ENCODE data around the gene TERT.

DNA sequence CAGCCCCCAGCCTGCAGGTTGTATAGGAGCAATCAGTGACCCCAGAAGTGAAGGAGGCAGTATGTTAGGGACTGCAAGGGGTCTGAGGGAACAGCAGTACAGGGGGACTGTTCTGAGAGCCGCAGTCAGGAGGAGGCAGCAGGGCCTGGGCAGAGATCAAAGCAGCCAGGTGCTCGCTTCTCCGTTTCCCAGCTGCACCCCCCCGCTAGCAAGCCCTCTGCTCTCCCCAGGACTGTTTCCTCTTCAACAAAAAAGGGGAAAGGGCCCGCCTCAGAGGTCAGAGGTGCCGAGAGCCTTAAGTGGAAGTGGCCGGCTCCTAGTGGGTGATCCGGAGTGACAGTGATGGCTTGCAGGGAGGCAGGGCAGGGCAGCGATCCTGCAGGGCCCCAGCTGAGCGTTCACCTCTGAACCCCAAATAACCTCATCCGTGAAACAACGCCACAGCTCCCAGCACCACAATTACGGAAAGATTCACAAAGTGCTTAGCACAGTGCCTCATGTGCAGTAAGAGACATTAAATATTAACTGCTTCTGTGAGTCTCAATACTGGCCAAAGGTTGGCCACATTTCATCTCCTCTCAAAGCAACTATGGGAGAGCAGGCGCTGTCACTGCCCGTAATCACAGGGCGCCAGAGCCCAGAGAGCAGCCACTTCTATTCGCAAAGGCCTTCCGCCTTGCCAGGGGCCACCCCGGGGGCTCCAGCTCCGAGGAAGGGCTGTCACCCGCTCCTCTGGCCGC, 42.1 kb upstream of the TERT start:
- TF ChIP-seq CTCF (tag by site-specific recombination; IDR thresholded peaks at IDR 0.05), result no peak
- TF ChIP-seq, protein P1, sequence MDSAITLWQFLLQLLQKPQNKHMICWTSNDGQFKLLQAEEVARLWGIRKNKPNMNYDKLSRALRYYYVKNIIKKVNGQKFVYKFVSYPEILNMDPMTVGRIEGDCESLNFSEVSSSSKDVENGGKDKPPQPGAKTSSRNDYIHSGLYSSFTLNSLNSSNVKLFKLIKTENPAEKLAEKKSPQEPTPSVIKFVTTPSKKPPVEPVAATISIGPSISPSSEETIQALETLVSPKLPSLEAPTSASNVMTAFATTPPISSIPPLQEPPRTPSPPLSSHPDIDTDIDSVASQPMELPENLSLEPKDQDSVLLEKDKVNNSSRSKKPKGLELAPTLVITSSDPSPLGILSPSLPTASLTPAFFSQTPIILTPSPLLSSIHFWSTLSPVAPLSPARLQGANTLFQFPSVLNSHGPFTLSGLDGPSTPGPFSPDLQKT (IDR thresholded peaks at IDR 0.05; ENCODE audit: borderline replicate concordance, low read depth, low read length), result no peak
- TF ChIP-seq ZNF140 (tag by site-specific recombination; IDR thresholded peaks at IDR 0.05), result no peak
- no peak for TF ChIP-seq ZNF600 (tag by site-specific recombination; IDR thresholded peaks at IDR 0.05)
- TF ChIP-seq ZBTB26 (tag by site-specific recombination; optimal IDR thresholded peaks at IDR 0.05), result no peak
- no peak for TF ChIP-seq ZNF114 (tag by site-specific recombination; IDR thresholded peaks at IDR 0.05)
- TF ChIP-seq ZNF274 (IDR thresholded peaks at IDR 0.05; ENCODE audit: low read length), result no peak
- TF ChIP-seq ZNF274 (tag by site-specific recombination; IDR thresholded peaks at IDR 0.05; ENCODE audit: borderline replicate concordance), result no peak
- no peak for TF ChIP-seq ZEB2 (tag by site-specific recombination; IDR thresholded peaks at IDR 0.05)
- TF ChIP-seq, protein P2, sequence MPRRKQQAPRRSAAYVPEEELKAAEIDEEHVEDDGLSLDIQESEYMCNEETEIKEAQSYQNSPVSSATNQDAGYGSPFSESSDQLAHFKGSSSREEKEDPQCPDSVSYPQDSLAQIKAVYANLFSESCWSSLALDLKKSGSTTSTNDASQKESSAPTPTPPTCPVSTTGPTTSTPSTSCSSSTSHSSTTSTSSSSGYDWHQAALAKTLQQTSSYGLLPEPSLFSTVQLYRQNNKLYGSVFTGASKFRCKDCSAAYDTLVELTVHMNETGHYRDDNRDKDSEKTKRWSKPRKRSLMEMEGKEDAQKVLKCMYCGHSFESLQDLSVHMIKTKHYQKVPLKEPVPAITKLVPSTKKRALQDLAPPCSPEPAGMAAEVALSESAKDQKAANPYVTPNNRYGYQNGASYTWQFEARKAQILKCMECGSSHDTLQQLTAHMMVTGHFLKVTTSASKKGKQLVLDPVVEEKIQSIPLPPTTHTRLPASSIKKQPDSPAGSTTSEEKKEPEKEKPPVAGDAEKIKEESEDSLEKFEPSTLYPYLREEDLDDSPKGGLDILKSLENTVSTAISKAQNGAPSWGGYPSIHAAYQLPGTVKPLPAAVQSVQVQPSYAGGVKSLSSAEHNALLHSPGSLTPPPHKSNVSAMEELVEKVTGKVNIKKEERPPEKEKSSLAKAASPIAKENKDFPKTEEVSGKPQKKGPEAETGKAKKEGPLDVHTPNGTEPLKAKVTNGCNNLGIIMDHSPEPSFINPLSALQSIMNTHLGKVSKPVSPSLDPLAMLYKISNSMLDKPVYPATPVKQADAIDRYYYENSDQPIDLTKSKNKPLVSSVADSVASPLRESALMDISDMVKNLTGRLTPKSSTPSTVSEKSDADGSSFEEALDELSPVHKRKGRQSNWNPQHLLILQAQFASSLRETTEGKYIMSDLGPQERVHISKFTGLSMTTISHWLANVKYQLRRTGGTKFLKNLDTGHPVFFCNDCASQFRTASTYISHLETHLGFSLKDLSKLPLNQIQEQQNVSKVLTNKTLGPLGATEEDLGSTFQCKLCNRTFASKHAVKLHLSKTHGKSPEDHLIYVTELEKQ (tag by site-specific recombination; IDR thresholded peaks at IDR 0.05; ENCODE audit: borderline replicate concordance), result no peak
- no peak for TF ChIP-seq REST (tag by site-specific recombination; IDR thresholded peaks at IDR 0.05)
- no peak for TF ChIP-seq ZNF664 (tag by site-specific recombination; IDR thresholded peaks at IDR 0.05)
- no peak for TF ChIP-seq ZNF791 (tag by site-specific recombination; IDR thresholded peaks at IDR 0.05)
- no peak for TF ChIP-seq ZNF624 (tag by site-specific recombination; IDR thresholded peaks at IDR 0.05)
- TF ChIP-seq ZNF311 (tag by site-specific recombination; IDR thresholded peaks at IDR 0.05; ENCODE audit: borderline replicate concordance), result no peak
